Ishikawa (cell line): Measurements from ENCODE around the gene CCM2.

ENCODE experiments used
- CEBPB ChIP-seq: IDR thresholded peaks from 2 replicates; pipeline ENCODE4 v1.6.1; 2012
- CREB1 ChIP-seq: IDR thresholded peaks from 2 replicates; pipeline ENCODE4 v1.6.1; 2012; ENCODE audit warnings: low read depth
- EGR1 ChIP-seq: IDR thresholded peaks from 2 replicates; pipeline ENCODE4 v1.6.1; 2012
- EP300 ChIP-seq: IDR thresholded peaks from 2 replicates; pipeline ENCODE4 v1.6.1; 2012; ENCODE audit warnings: borderline replicate concordance
- FOXM1 ChIP-seq: IDR thresholded peaks from 2 replicates; pipeline ENCODE4 v1.6.1; 2012; ENCODE audit warnings: low read depth, borderline replicate concordance
- NFIC ChIP-seq: IDR thresholded peaks from 2 replicates; pipeline ENCODE4 v1.6.1; 2012
- RAD21 ChIP-seq: IDR thresholded peaks from 2 replicates; pipeline ENCODE4 v1.6.1; 2012; ENCODE audit warnings: low read depth
- TAF1 ChIP-seq: IDR thresholded peaks from 2 replicates; pipeline ENCODE4 v1.6.1; 2012; ENCODE audit warnings: low read depth, mild to moderate bottlenecking
- TCF12 ChIP-seq: IDR thresholded peaks from 2 replicates; pipeline ENCODE4 v1.6.1; 2012; ENCODE audit warnings: low read depth
- TEAD4 ChIP-seq: IDR thresholded peaks from 2 replicates; pipeline ENCODE4 v1.6.1; 2012
- USF1 ChIP-seq: IDR thresholded peaks from 2 replicates; pipeline ENCODE4 v1.6.1; 2012
- YY1 ChIP-seq: IDR thresholded peaks from 2 replicates; pipeline ENCODE4 v1.6.1; 2012; ENCODE audit warnings: low read depth
- ZBTB7A ChIP-seq: IDR thresholded peaks from 2 replicates; pipeline ENCODE4 v1.6.1; 2012; ENCODE audit warnings: low read depth
- TF ChIP-seq, protein P1 (sequence below): IDR thresholded peaks from 2 replicates; pipeline ENCODE4 v1.6.1; 2012
- TF ChIP-seq, protein P2 (sequence below): IDR thresholded peaks from 2 replicates; pipeline ENCODE4 v1.6.1; 2012; ENCODE audit warnings: low read depth, mild to moderate bottlenecking

CCM2 gene

GRCh38 chr7:44973610-44974401 is 26.2 kb upstream of the CCM2 start:
- no peak for TF ChIP-seq ZBTB7A
- no peak for TF ChIP-seq TEAD4
- TF ChIP-seq FOXM1, result no peak
- no peak for TF ChIP-seq CEBPB
- no peak for TF ChIP-seq CREB1
- TF ChIP-seq, protein P1, sequence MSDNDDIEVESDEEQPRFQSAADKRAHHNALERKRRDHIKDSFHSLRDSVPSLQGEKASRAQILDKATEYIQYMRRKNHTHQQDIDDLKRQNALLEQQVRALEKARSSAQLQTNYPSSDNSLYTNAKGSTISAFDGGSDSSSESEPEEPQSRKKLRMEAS, result no peak
- no peak for TF ChIP-seq TAF1
- TF ChIP-seq RAD21, result peak; percentile 50

- TF ChIP-seq FOXM1, result no peak
- no peak for TF ChIP-seq YY1
- no peak for TF ChIP-seq TAF1
- no peak for TF ChIP-seq NFIC
- no peak for TF ChIP-seq CREB1
- TF ChIP-seq ZBTB7A, result no peak
- TF ChIP-seq, protein P2, sequence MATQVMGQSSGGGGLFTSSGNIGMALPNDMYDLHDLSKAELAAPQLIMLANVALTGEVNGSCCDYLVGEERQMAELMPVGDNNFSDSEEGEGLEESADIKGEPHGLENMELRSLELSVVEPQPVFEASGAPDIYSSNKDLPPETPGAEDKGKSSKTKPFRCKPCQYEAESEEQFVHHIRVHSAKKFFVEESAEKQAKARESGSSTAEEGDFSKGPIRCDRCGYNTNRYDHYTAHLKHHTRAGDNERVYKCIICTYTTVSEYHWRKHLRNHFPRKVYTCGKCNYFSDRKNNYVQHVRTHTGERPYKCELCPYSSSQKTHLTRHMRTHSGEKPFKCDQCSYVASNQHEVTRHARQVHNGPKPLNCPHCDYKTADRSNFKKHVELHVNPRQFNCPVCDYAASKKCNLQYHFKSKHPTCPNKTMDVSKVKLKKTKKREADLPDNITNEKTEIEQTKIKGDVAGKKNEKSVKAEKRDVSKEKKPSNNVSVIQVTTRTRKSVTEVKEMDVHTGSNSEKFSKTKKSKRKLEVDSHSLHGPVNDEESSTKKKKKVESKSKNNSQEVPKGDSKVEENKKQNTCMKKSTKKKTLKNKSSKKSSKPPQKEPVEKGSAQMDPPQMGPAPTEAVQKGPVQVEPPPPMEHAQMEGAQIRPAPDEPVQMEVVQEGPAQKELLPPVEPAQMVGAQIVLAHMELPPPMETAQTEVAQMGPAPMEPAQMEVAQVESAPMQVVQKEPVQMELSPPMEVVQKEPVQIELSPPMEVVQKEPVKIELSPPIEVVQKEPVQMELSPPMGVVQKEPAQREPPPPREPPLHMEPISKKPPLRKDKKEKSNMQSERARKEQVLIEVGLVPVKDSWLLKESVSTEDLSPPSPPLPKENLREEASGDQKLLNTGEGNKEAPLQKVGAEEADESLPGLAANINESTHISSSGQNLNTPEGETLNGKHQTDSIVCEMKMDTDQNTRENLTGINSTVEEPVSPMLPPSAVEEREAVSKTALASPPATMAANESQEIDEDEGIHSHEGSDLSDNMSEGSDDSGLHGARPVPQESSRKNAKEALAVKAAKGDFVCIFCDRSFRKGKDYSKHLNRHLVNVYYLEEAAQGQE, result no peak
- TF ChIP-seq USF1, result no peak
- no peak for TF ChIP-seq RAD21
- TF ChIP-seq EGR1, result no peak
- TF ChIP-seq EP300, result no peak
- TF ChIP-seq TCF12, result no peak
- TF ChIP-seq, protein P1, result no peak
- no peak for TF ChIP-seq CEBPB
Observed at GRCh38 chr7:44974549-44974948, 25.5 kb upstream of the CCM2 start.

DNA sequence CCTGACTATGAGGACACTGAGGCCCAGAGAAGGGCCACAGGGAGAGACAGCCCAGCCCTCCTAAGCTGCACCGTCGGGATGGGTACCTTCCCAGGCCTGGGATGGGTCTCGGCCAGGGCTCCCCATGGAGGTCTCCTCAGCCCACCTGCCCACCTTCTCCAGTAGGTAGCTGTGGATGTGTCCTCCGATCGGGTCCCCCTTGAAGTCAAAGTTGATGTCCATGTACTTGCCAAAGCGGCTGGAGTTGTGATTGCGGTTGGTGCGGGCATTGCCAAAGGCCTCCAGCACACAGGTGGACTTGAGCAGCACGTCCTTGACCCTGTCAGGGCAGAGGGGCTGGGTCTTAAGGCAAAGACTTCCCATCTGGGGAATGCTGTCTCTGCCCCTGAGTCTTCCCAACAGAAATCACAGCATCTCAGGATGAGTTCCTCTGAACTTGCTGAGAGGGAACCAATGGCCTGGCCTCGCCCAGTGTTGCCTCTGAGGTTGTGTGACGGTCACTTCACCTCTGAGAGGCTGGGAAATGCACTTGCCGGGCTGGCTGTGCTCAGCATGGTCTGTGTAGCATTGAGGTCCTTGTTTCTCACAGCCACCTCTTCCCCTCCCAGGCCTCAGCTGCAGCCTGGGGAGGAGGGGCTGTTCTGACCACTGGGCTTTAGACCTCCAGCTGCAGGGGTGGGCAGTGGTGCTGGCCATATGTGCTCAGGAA is 24.5 kb upstream of the CCM2 start:
- TF ChIP-seq USF1 (no peak), TAF1 (no peak), FOXM1 (no peak), TEAD4 (no peak), CREB1 (no peak), CEBPB (no peak)
- TF ChIP-seq, protein P2, result no peak

GRCh38 chr7:44976040-44976745 is 23.8 kb upstream of the CCM2 start:
- TF ChIP-seq NFIC, result no peak

GRCh38 chr7:44976746-44977196 is 23.2 kb upstream of the CCM2 start:
- TF ChIP-seq YY1 (no peak), RAD21 (no peak), ZBTB7A (no peak), TCF12 (no peak), FOXM1 (no peak), TAF1 (no peak), EP300 (no peak)
- TF ChIP-seq, protein P2, result no peak
- TF ChIP-seq, protein P1, result no peak
